Stimulated activated CD8-positive, alpha-beta memory T cell treated with anti-CD3 and anti-CD28 coated beads, Interleukin-12 subunit alpha, Interleukin-12 subunit beta, amount 100 ng/mL, for 24 hours (primary cell): Measurements from ENCODE around the gene CBL.
A peak's percentile ranks its signal among the peaks of the same experiment; 100 is the strongest.
"Not testable (repeated sequence)": the region's sequence is repeated elsewhere in the genome, so short reads cannot be mapped to it uniquely, and the experiment has no call there.

Source experiments
- DNase-seq: peaks from one replicate; pipeline ENCODE4 v3.0.0-alpha.2; 2020; ENCODE audit errors: extremely low read depth

Gene CBL

DNA sequence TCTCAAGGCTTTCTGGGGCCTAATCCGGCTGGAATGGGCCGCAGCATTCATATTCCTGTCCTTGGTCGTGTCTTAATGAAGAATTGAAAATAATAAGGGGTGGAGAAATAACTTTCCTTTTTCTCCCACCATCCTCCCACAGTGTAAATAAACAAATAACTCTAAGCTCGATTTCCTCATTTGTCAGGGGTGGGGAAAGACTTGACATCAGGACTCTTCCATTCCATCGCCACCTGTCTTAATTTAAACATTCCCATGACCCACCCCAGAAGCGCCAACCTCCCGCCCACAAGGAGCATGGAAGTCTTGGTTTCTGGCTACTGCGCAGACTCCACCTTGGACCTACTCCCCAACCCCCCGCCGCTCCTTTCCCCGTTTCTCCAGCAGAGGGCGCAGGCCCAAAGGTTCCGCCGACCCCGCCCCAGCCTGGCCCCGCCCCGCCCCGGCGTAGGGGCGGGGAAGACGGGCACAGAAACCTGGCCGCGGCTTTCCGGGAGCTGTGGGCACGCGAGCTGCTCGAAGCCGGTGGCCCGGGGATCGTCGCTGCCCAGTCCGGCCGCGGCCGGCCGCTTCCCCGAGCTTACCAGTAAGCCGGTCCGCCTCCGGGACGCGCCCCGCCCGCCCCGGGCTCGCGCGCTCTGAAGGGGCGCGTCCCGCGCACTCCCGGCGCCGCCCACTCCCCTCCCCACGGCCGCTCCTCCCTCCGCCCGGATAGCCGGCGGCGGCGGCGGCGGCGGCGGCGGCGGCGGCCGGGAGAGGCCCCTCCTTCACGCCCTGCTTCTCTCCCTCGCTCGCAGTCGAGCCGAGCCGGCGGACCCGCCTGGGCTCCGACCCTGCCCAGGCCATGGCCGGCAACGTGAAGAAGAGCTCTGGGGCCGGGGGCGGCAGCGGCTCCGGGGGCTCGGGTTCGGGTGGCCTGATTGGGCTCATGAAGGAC, at the start of gene CBL:
Gene CBL, plus strand, starts transcription at position 766 of the 937 bp plus-strand sequence. Its CDS starts 79 bp downstream, at position 845.
- peak; percentile 86 for DNase-seq

DNA sequence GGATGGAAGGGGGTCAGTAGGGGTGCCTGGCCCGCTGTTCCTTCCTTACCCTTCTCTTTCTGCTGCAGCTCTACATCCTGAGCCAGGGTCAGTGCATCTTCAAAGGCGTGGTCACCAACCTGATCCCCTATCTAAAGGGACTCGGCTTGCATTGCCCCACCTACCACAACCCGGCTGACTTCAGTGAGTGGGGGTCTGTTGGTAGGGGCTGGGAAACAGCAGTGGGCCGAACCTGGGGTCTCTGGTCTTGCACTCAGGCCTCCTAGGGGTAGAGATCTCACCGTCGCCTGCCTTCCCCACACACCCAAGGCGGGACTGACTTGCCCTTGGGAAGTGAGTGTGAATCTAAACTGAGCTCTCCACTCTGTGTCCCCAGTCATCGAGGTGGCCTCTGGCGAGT, 49.6 kb upstream of the CBL start:
- DNase-seq = no peak

DNA sequence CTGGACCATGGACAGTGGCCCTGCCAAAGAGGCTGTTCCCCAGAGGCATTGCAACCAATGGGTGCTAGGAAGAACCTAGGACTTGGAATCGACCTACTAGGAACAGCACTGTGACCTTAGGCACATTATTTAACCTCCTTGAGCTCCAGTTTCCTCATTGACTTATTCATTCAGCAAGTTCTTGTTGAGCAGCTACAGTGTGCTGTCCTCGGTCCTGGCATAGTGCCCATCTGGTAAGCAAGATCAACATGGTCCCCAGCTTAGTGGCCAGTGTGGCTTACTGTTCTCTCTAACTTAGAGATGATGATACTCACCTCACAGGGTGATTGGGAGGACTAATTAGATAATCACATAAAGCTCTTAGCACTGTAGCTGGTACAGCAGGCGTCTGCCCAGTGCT, 49.1 kb upstream of the CBL start:
- no peak for DNase-seq

DNA sequence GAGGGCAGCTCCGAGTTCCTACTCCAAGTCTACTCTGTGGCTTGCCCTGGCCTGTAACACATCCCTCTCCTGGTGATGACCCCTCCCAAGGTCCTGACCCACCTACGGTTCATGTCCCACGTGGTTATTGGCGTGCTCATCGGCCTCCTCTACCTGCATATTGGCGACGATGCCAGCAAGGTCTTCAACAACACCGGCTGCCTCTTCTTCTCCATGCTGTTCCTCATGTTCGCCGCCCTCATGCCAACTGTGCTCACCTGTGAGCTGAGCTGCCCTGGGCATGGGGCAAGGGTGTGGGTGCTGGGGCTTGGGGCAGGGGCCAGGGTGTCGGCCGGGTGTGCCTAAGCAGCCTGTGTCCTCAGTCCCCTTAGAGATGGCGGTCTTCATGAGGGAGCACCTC, 47.7 kb upstream of the CBL start:
- DNase-seq = no peak

DNA sequence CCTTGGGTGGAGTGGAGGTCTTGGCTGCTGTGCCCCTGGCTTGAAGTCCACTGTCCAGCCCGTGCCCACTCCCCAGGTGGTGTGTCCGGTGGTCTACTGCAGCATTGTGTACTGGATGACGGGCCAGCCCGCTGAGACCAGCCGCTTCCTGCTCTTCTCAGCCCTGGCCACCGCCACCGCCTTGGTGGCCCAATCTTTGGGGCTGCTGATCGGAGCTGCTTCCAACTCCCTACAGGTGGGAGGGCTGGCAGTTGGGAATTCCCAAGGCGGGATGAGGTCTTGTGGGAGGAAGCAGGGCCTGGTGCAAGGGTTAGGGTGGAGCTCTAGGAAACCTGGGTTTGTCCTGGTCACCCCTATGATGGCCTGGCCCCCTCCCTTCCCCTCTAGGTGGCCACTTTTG, 46.0 kb upstream of the CBL start:
- DNase-seq = no peak

DNA sequence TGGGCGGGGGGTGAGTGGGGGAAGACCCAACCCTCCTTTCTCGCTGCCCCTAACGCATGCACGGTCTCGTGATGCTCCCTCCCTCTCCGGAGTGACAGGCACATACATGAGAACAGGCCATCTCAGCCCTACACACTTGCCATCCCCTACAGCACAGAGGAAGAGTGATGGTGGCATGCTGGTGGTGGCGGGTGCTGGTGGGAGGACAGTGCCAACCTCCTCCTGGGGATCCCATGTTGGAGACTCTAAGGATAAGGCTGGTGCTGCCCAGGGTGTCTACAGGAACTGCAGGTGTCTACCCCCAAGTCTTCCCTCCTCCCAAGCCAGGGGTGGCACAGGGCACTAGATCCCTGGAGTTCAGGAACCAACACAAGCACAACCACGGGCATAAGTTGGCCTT, 44.3 kb upstream of the CBL start:
- no peak for DNase-seq

DNA sequence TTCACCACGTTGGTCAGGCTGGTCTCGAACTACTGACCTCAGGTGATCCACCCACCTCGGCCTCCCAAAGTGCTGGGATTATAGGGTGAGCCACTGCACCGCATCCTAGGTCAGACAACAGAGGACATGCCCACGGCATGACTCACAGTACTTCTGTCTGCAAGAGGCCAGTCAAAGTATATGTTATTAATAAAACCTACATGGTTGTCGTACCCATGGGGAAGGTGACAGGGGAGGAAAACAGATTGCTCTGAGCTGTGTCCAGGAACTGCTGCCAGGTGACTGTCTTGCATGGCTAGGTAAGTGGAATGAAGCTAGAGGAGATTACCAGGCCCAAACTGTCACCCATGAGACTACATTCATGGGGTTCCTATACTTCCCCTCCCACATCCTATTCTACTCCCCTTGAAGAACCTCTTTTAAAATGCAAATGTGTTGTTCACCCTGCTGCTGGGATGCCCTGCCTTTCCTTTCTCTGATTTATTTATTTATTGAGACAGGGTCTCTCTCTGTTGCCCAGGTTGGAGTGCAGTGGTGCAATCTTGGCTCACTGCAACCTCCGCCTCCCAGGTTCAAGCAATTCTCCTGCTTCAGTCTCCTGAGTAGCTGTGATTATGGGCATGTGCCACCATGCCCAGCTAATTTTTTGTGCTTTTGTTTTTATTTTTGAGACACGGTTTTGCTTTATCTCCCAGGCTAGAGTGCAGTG, 39.6 kb upstream of the CBL start:
- DNase-seq = no peak

DNA sequence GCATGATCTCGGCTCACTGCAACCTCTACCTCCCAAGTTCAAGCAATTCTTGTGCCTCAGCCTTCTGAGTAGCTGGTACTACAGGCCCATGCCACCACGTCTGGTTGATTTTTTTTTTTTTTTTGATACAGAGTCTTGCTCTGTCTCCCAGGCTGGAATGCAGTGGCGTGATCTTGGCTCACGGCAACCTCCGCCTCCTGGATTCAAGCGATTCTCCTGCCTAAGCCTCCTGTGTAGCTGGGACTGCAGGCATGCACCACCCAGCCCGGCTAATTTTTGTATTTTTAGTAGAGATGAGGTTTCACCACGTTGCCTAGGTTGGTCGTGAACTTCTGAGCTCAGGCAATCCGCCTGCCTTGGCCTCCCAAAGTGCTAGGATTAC, 39.1 kb upstream of the CBL start:
- not testable (repeated sequence) for DNase-seq

DNA sequence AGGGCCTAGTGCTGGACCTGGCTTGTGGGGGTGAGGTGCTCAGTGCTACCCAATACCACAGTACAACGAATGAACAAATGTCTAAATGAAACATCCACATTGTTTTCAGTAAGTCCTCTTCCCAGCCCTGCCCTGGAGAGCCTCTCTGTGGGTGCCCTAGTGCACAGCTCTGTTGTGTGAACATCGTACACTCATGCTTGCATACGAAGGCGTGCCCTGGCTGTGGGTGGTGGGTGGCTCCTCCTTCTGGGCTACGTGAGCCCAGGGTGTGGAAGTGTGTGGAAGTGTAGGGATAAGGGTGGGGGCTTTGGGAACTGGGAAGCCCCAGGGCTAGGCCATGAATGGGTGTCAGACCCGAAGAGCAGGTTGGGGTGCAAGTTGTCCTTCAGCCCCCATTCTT, 38.2 kb upstream of the CBL start:
- no peak for DNase-seq

DNA sequence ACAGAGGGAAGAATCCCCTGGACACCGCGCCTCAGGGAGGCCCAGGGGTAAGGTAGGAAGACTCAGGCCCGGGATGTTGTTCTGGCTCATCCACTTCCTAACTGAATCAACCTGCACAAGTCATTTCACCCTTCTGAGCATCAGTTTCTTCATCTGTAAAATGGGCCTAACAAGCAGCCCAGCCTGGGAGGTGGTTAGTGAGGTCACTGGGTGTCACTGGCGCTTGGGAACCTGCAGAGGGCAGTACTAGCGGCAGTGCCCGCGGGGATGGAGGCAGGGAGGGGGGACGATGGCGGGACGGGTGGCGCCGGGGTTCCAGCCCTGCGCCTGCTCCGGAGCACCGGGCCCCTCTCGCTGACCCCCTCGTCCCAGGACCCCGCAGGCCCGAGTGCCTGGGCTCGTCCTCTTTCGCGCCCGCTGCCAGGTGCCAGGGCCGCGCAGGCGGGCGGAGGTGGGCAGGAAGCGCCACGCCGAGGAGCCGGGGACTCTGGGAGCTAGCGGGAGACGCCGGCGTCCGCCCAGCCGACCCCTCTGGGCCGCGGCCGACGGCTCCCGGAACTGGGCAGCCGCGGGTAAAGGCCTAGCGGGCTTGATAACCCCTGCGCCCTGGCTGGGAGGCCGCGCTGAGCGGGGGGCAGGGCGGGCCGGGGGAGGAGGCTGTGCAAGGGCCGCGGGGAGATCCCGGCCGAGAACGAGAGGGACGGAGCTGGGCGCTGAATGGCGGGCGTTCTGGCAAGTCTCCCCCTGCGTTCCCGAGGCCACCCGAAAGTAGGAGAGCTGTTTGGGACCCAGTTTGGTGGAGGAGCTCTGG, 37.5 kb upstream of the CBL start, which contains the start of gene NLRX1:
Gene NLRX1, plus strand, starts transcription at position 255 of the 811 bp plus-strand sequence. CDS start 2,679 bp downstream, outside the sequence.
- DNase-seq = peak; percentile 65

DNA sequence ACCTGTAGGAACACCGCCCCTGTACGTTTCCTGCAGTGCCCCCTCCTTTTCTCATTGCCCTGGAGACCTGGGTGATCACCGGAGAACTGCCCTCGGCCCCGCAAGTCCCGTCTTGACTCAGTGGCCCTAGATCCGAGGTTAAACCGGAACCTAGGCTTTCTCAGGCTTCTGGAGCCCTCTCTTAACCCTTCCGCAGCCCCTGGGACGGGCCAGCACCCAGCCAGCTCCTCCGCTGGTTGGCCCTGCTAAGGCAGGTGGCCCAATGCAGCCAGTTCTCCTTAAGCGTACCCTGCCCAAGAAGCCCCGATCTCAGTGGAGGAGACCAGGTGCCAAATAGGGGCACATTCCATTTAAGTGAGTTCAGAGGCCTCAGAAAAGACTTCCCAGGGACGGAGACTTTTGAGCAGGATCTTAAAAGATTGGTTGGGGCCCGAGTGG, 36.8 kb upstream of the CBL start:
- no peak for DNase-seq

DNA sequence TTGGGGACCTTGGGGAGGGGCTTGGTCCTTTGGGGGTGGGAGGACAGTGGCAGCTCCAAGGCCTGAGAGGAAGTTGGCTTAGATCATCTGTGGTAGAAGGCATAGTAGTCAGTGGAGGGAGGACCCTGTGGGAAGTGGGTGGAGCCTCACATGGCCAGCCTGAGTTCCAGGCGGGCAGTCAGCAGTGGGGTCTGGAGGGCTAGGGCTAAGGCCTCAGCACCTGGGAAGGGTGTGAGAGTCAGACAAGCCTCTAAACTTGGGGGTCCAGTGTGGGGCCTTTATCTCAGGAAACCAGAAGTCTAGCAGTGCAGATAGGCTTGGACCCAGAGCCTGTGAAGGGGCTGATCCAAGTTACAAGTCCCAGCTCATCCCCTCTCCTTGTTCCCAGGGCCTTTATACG, 33.6 kb upstream of the CBL start:
- no peak for DNase-seq

DNA sequence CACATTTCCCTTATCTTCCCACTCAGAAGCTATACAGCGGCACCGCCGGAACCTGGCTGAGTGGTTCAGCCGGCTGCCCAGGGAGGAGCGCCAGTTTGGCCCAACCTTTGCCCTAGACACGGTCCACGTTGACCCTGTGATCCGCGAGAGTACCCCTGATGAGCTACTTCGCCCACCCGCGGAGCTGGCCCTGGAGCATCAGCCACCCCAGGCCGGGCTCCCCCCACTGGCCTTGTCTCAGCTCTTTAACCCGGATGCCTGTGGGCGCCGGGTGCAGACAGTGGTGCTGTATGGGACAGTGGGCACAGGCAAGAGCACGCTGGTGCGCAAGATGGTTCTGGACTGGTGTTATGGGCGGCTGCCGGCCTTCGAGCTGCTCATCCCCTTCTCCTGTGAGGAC, 32.7 kb upstream of the CBL start:
- DNase-seq = no peak

DNA sequence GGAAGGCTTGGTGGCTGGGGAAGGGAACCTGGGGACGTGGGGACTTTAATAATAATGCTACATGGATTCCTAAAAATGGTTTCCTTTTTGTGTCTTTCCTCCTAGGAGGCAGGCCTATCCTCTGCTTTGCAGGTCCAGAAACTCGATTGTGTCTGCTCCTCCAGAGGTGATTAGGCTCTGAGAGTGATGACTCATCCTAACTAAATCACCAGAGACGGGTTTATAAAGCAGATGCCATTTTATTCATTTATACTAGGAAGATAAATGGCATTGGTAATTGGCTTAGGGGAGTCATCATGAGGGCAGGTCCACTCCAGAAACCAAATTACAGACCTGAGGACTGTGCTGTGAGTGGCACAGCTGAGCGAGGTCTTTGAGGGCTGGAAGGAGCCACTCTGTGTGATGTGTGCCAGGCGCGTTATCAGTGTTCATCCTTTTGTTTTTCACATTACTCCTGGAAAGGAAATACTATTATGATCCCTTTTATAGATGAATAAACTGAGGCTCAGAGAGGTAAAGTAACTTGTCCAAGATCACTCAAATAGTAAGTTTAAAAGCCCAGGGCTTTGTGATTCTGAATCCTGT, 30.6 kb upstream of the CBL start:
- DNase-seq = no peak

DNA sequence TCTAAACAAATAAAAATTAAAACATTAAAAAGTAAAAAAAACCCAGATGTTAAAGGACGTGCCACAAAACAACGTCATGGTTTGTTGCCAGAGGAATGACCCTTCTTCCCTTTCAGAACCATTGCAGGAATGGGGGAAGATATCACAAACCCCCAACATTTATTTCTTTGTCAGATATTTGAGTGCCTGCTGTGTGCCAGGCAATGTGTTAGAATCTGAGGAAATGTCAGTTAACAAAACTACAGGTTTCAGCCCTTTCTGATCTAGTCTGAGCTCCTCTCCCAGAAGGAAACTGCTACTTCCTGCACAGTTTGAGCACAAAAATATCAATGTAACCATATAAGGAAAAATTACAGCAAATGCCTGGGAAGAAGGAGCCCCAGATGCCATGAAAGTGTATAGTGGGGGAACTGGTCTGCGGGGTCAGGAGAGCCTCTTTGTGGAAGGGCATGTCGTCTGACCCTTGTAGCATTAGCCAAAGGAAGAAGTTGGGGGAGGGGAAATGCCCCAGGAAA, 27.9 kb upstream of the CBL start:
- DNase-seq = no peak

DNA sequence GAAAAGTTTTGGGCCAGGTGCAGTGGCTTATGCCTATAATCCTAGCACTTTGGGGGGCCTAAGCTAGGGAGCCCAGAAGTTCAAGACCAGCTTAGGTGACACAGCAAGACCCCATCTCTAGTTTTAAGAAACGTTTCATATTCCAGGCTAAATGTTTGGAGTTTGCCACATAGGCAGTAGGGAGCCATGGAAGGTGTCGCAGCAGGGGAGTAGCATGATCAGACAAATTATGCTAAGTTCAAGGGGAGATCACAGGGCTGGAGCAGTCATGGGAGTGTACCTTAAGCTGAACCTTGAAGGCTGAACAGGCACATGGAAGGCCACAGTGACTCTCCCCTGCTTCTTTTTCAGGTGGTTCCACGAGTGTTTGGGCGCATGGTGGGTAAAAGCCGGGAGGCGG, 26.8 kb upstream of the CBL start:
- no peak for DNase-seq

DNA sequence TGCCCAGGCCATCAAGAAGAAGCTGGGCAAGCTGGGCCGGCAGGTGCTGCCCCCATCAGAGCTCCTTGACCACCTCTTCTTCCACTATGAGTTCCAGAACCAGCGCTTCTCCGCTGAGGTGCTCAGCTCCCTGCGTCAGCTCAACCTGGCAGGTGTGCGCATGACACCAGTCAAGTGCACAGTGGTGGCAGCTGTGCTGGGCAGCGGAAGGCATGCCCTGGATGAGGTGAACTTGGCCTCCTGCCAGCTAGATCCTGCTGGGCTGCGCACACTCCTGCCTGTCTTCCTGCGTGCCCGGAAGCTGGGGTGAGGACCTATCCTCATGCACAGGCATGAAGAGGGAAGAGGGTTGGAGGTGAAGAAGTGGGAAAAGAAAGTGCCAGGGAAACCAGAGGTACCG, 26.2 kb upstream of the CBL start:
- no peak for DNase-seq

DNA sequence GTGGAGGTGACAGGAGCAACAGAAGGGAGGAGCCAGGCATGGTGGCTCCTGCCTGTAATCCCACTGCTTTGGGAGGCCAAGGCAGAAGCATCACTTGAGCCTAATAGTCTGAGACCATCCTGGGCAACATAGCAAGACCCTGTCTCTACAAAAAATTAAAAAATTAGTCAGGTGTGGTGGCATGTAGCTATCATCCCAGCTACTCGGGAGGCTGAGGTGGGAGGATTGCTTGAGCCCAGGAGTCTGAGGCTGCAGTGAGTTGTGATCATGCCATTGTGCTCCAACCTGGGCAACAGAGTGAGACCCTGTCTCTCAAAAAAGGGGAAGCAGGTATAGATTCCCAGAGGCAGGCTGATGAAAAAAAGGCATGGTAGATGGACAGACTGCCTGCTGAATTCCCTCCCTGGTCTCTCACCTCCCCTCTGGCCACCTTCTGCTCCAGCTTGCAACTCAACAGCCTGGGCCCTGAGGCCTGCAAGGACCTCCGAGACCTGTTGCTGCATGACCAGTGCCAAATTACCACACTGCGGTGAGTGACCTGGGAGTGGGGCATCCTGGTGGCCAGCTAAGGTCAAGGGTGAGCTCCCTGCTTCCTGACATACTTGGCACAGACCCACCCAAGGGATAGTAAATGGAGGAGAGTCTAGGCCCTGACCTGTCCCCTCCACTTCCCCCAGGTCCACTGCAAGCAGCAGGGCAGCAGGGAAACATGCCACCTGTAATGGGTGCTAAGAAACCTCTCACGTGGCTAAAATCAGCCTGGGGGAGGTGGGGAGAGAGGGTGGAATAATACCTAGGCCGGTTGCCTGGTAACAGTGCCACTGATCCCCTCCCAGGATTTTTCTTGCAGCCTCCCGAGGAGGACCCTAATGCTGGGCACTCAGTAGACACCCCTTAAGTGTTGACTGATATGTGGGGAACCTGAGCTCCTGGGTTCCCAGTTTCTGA, 25.1 kb upstream of the CBL start:
- DNase-seq = no peak

DNA sequence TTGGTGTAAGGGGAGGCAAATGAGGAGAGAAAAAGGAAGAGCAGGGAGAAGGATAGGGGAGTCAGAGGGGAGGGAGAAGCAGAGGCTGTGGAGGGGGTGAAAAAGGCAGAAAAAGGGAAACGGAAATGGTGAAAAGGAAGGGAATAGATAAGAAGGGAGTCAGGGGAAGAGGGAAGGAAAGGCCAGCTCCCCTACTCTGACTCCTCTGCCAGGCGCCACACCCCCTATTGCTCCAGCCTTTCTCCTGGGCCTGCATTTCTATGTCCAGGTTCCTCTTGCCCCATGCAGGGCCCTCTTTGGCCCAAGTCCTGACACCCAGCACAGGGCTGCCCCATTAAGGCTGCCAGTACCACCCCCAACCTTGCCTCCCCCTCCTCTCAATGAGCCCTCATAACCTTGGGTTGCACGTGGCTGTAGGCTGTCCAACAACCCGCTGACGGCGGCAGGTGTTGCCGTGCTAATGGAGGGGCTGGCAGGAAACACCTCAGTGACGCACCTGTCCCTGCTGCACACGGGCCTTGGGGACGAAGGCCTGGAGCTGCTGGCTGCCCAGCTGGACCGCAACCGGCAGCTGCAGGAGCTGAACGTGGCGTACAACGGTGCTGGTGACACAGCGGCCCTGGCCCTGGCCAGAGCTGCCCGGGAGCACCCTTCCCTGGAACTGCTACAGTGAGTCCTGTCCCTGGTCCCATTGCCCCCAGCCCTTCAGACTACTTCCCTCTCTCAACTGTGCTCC, 24.3 kb upstream of the CBL start:
- no peak for DNase-seq

DNA sequence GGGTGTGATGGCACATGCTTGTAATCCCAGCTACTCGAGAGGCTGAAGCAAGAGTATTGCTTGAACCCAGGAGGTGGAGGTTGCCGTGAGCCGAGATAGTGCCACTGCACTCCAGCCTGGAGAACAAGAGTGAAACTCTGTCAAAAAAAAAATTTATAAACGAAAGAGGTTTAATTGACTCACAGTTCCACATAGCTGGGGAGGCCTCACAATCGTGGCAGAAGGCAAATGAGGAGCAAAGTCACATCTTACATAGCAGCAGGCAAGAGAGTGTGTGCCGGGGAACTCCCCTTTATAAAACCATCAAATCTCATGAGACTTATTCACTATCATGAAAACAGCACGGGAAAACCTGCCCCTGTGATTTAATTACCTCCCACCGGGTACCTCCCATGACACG, 21.7 kb upstream of the CBL start:
- DNase-seq = not testable (repeated sequence)
